DOHH2 (cell line): Measurements from ENCODE around the gene REEP6.

Experiments
- EZH2phosphoT487 ChIP-seq: fragments of 200-600 bp; sonication (generic); IDR thresholded peaks from 2 replicates; pipeline ENCODE4 v1.6.1; 2017; ENCODE audit warnings: borderline replicate concordance, mild to moderate bottlenecking, antibody characterized with exemption, low read length, moderate library complexity, mixed read lengths
- TF ChIP-seq, protein P1 (sequence below): fragments of 200-600 bp; sonication (generic); IDR thresholded peaks from one replicate; pipeline ENCODE4 v1.5.1; 2014; ENCODE audit warnings: antibody characterized with exemption, mild to moderate bottlenecking, low read depth, low read length; ENCODE audit not compliant: poor library complexity, severe bottlenecking

DNA sequence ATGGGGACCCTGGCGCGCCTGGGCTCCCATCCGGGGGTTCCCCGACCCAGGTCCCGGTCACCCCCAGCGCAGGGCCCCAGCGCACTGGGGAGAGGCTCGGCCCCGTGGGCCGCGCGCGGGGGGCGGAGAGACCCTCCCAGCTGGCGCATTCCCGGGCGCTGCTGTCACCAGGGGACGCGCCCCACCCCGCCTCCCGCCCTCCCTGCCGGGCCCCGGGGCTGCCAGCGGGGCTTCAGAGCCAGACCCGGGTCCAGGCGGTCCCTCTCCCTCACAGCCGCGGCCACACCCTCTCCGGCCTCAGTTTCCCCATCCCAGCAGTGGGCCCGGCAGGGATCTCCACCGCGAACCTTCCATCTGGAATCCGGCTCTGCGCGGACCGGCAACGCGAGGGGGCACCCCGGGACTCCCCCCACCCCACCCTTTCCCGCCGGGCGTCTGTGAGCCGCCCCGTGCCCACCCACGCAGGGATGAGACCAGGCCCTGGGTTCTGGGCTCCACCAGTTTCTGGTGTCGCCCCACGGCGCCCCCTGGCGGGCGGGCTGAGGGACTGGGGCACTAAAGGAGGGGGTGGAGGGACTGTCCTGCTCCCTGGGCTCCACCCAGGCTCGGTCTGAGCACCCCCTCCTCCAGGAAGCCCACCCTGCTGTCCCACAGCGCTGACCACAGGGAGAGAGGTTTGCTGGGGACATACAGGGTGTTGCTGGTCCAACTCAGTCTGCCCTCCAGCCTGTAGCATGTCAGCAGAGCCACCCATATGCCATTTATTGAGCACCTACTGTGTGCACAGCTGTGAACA lies 22.7 kb downstream of the REEP6 start:
- TF ChIP-seq, protein P1, sequence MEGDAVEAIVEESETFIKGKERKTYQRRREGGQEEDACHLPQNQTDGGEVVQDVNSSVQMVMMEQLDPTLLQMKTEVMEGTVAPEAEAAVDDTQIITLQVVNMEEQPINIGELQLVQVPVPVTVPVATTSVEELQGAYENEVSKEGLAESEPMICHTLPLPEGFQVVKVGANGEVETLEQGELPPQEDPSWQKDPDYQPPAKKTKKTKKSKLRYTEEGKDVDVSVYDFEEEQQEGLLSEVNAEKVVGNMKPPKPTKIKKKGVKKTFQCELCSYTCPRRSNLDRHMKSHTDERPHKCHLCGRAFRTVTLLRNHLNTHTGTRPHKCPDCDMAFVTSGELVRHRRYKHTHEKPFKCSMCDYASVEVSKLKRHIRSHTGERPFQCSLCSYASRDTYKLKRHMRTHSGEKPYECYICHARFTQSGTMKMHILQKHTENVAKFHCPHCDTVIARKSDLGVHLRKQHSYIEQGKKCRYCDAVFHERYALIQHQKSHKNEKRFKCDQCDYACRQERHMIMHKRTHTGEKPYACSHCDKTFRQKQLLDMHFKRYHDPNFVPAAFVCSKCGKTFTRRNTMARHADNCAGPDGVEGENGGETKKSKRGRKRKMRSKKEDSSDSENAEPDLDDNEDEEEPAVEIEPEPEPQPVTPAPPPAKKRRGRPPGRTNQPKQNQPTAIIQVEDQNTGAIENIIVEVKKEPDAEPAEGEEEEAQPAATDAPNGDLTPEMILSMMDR = peak; percentile 84
- TF ChIP-seq EZH2phosphoT487 = no peak
